ENCODE measurements around the gene TLE6.
A peak's percentile ranks its signal among the peaks of the same experiment; 100 is the strongest.
"Not testable (repeated sequence)": the region's sequence is repeated elsewhere in the genome, so short reads cannot be mapped to it uniquely, and the experiment has no call there.

The TLE6 gene

GRCh38 chr19:2977001-2977745 lies at the start of gene TLE6:
TLE6 (plus strand) TSS chr19:2977564; CDS start chr19:2978234, 670 bp downstream.
- peak; percentile 98 for DNase-seq (ENCODE audit: low read depth, low spot score)

- DNase-seq (ENCODE audit: low read depth, low spot score): no peak
These were observed 43.9 kb upstream of the TLE6 start for GRCh38 chr19:2933490-2933910.

GRCh38 chr19:2935863-2936262 lies 41.5 kb upstream of the TLE6 start:
- DNase-seq (ENCODE audit: low read depth, low spot score): not testable (repeated sequence)

GRCh38 chr19:2942928-2943640 lies 34.3 kb upstream of the TLE6 start:
- DNase-seq (ENCODE audit: low read depth, low spot score): no peak

GRCh38 chr19:2944403-2944774 lies 33.0 kb upstream of the TLE6 start:
- no peak for DNase-seq (ENCODE audit: low read depth, low spot score)

GRCh38 chr19:2944775-2945574 lies 32.4 kb upstream of the TLE6 start, which contains the start of gene ZNF77:
ZNF77 (minus strand) TSS chr19:2944971; CDS start chr19:2944840, 131 bp downstream.
- peak; percentile 98 for DNase-seq (ENCODE audit: low read depth, low spot score)

GRCh38 chr19:2945575-2946184 lies 31.7 kb upstream of the TLE6 start:
- DNase-seq (ENCODE audit: low read depth, low spot score): no peak

- DNase-seq (ENCODE audit: low read depth, low spot score): peak; percentile 41
These were observed 27.5 kb upstream of the TLE6 start for GRCh38 chr19:2949939-2950285.

GRCh38 chr19:2950286-2951124 lies 26.9 kb upstream of the TLE6 start:
- peak; percentile 100 for DNase-seq (ENCODE audit: low read depth, low spot score)

GRCh38 chr19:2952953-2953481 lies 24.3 kb upstream of the TLE6 start:
- peak; percentile 60 for DNase-seq (ENCODE audit: low read depth, low spot score)

GRCh38 chr19:2957160-2957559 lies 20.2 kb upstream of the TLE6 start:
- no peak for DNase-seq (ENCODE audit: low read depth, low spot score)

- DNase-seq (ENCODE audit: low read depth, low spot score): no peak
These were observed 17.2 kb upstream of the TLE6 start for GRCh38 chr19:2960120-2960519.

- DNase-seq (ENCODE audit: low read depth, low spot score): peak; percentile 73
These were observed 15.2 kb upstream of the TLE6 start for GRCh38 chr19:2962018-2962670.

- DNase-seq (ENCODE audit: low read depth, low spot score): no peak
These were observed 14.2 kb upstream of the TLE6 start for GRCh38 chr19:2963122-2963521.

GRCh38 chr19:2963631-2964030 lies 13.7 kb upstream of the TLE6 start:
- DNase-seq (ENCODE audit: low read depth, low spot score): not testable (repeated sequence)

GRCh38 chr19:2964874-2965273 lies 12.5 kb upstream of the TLE6 start:
- DNase-seq (ENCODE audit: low read depth, low spot score): no peak

- no peak for DNase-seq (ENCODE audit: low read depth, low spot score)
These were observed 9.4 kb upstream of the TLE6 start for GRCh38 chr19:2967972-2968371.

GRCh38 chr19:2969104-2969504 lies 8.3 kb upstream of the TLE6 start:
- no peak for DNase-seq (ENCODE audit: low read depth, low spot score)

GRCh38 chr19:2970201-2970835 lies 7.0 kb upstream of the TLE6 start:
- DNase-seq (ENCODE audit: low read depth, low spot score): no peak

GRCh38 chr19:2973229-2973628 lies 4.1 kb upstream of the TLE6 start:
- DNase-seq (ENCODE audit: low read depth, low spot score): no peak

Measured in ELF-1 (cell line).